NCI-H2196 treated with DMSO at 0.1 percent for 48 hours (cell line): ENCODE results near the gene SORCS1.
"Not testable (repeated sequence)": the region's sequence is repeated elsewhere in the genome, so short reads cannot be mapped to it uniquely, and the experiment has no call there.

Source experiments
- DNase-seq: peaks from one replicate; lab custom pipeline; 2025; ENCODE audit not compliant: unreplicated experiment; lab: John Stamatoyannopoulos, UW

Gene SORCS1

DNA sequence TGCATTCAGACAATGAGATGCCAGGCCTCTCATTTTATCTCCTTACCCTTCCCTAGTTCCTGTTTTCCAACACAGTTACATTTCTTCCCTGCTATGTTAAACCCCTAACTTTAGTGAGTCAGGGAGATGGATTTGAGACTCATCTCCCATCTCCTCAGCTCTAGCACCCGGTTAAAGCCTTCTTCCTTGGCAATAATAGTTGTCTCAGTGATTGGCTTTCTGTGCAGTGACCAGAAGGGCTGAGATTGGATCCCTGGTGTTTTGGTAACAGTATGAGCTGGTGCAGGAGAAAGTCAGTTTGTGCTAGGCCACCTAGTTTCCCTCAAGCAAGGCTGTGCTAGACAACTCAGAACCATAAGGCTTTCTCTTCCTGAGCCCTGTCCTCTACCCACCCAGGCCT is 212.5 kb downstream of the SORCS1 start:
- DNase-seq, result no peak

- DNase-seq, result no peak
These were observed 214.6 kb downstream of the SORCS1 start for GRCh38 chr10:106949680-106950478.

- DNase-seq, result no peak
These were observed 216.9 kb downstream of the SORCS1 start for GRCh38 chr10:106947643-106948042.

DNA sequence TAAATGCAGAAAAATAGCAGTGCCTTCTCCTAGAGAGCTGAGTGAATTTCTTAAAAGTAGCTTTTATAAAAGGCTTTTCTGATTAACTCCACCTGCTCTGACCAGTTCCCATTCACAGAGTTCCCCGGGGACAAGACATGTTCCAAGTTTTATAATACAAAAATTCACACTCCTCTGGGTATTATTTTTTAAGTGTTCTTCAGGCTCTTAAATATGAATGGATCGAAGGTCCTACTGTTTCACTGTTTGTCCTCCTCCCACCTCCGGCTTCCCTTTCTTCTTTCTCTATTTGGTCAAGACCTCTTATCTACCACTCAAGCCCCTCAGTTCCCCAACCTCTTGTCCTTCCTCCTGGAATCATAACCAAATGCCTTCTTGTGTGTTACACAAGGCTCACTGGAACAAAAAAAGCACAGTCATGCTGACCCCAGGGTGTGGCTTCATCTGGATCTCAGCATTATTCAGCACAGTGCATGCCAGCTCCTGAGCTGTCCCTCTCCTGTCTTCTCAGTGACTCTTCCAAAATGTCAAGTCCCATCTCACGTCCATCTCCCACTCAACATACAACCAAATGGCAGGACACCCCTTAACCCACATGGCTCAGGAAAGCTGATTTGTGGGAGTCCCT is 222.4 kb downstream of the SORCS1 start:
- no peak for DNase-seq

DNA sequence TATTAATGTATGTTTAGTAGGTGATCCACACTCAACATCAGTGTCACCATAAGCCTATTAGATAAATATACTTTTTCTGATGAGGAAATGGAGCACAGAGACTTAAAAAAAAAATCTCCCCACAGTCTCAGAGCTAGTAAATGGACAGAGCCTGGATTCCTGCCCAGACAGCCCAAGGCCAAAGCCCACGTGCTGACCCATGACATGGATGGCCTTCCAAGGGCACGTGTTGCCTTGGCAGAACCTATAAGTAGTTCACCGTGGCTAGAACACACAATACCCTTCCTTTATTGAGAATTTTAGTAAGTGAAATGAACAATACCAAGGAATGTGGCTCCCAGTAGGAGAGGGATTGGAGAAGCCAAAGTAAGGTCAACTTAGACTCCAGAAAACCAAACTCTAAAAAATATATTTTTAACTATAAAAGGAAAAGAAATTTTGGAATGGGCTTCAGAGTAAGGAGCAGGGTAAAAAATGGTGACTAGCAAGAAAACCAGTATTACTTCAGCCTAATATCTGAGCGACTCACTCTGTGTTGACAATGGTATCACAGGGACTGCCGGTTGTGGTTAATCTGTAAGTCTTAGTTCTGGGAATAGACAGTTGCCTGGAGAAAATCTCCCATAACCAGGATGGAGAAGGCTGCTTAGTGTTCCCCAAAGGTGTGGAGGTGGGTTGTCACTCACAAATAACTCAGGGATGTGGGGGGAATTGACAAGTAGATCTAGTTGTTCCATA is 223.0 kb downstream of the SORCS1 start:
- no peak for DNase-seq

- DNase-seq, result no peak
These were observed 226.0 kb downstream of the SORCS1 start for GRCh38 chr10:106938513-106938912.

GRCh38 chr10:106935978-106936451 is 228.5 kb downstream of the SORCS1 start:
- DNase-seq, result no peak

- DNase-seq, result no peak
These were observed 232.7 kb downstream of the SORCS1 start for GRCh38 chr10:106931853-106932249.

- no peak for DNase-seq
These were observed 233.2 kb downstream of the SORCS1 start for GRCh38 chr10:106931159-106931852.

- DNase-seq, result no peak
These were observed 233.8 kb downstream of the SORCS1 start for GRCh38 chr10:106930751-106931150.

DNA sequence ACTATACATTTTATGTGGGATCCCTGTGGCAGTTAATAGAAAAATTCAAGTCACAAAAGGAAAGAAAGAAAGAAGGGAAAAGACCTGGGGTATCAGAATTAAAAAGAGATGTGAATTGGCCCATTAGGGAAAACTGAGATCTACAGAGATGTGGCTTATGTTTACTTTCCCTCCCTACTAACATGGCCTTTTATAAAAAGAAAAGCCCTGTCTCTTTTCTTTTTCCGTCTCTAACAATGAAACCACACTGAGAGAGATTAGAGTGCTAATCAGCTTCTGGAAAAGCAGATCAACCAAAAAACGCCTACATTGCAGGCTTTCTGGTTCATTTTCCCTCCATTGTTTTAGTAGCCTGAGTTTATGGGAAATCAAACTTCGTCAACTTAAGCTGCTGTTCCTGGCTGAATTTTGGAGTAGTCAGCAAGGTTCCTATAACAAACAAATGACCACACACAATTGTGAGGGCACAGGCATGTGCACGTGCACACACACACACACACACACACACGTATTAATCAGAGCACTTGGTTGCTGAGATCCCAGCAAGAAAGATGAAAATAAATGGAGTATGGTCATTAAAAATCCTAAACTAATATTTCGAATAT is 235.1 kb downstream of the SORCS1 start:
- DNase-seq, result no peak

DNA sequence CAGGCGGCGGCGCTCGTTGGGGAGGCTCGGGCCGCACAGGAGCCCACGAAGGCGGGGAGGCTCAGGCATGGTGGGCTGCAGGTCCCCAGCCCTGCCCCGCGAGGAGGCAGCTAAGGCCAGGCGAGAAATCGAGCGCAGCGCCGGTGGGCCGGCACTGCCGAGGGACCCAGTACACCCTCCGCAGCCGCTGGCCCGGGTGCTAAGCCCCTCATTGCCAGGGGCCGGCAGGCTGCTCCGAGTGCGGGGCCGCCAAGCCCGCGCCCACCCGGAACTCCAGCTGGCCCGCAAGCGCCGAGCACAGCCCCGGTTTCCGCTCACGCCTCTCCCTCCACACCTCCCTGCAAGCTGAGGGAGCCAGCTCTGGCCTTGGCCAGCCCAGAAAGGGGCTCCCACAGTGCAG is 236.4 kb downstream of the SORCS1 start:
- DNase-seq, result not testable (repeated sequence)

- DNase-seq, result no peak
These were observed 239.3 kb downstream of the SORCS1 start for GRCh38 chr10:106925191-106925590.

DNA sequence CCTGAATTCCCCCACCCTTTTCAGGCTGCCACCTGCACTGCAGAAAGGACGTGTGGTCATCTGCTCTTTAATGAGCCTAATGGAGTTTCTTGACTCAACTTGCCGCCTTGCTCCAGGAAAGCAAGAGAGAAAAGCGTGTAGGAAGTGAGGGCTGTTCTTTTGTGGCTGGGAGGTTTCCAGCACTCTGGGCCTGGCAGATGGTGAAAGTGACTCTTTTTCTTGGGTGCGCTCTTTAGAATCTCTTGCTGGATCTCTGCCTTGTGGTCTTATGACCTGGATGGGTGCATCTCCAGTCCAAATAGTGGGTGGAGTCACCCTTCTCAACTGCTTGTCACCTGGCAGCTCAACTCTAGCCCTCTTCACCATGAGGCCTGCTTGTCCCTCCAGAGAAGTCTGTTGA is 244.0 kb downstream of the SORCS1 start:
- DNase-seq, result no peak

- no peak for DNase-seq
These were observed 244.6 kb downstream of the SORCS1 start for GRCh38 chr10:106919871-106920282.

GRCh38 chr10:106917452-106918055 is 247.0 kb downstream of the SORCS1 start:
- no peak for DNase-seq

DNA sequence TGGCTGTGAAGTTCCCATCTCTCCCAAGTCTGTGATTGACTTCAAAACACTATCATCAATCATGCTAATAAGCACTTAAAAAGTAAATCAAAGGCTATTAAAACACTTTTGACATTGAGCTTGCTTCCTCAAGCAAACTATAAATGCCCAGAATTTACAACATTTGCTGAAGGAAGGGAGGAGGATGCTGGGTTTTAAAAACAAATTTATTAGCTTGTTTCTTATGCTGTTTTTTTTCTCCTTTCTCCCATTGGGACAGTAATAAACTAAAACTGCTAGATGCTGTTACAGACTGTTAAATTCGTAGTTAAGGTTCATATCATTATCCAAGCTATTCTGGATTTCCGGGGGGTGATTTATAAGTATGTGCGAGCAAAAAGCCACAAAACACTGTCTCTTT is 250.5 kb downstream of the SORCS1 start:
- DNase-seq, result no peak

DNA sequence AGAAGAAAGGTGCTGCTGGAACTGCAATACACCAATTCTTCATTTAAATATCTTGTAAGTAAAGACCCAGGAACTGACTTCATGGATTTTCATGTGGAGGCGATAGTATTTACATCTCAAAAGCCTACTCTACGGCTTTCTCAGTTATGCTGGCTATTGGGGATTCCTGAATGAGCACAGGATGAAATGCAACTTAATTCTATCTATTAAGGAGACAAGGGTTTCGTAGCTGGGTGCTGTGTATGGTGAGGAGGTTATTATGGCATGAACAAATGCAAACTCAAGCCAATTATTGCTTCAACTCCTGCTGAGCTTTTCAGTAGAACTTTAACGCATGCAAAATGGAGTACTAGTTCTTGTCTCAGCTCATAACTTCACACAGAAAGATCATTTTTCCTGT is 251.2 kb downstream of the SORCS1 start:
- DNase-seq, result no peak

- no peak for DNase-seq
These were observed 253.4 kb downstream of the SORCS1 start for GRCh38 chr10:106911096-106911495.

- no peak for DNase-seq
These were observed 253.8 kb downstream of the SORCS1 start for GRCh38 chr10:106910666-106911065.
